Fibroblast of skin of scalp (primary cell): Measurements from ENCODE around the gene MTREX.
A peak's percentile ranks its signal among the peaks of the same experiment; 100 is the strongest.

ENCODE experiments used
- DNase-seq: peaks from one replicate; pipeline ENCODE4 v3.0.0-alpha.2; 2013

MTREX gene

GRCh38 chr5:55324815-55325418, 17.1 kb downstream of the MTREX start:
- peak; percentile 65 for DNase-seq

DNA sequence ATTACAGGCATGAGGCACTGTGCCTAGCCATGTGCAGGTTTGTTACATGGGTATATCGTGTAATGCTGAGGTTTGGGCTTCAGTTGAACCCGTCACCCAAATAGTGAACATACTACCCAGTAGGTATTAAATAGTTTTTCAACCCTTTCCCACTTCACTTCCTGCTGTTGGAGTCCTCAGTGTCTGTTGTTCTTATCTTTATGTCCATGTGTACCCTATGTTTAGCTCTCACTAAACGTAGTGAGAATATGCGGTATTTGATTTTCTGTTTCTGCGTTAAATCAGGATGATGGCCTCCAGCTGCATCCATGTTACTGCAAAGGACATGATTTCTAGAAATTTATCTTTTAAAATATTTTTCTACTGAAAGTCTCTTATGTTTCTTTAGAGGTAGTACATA, 17.8 kb downstream of the MTREX start:
- DNase-seq: no peak

GRCh38 chr5:55327281-55327680, 19.5 kb downstream of the MTREX start:
- no peak for DNase-seq

DNA sequence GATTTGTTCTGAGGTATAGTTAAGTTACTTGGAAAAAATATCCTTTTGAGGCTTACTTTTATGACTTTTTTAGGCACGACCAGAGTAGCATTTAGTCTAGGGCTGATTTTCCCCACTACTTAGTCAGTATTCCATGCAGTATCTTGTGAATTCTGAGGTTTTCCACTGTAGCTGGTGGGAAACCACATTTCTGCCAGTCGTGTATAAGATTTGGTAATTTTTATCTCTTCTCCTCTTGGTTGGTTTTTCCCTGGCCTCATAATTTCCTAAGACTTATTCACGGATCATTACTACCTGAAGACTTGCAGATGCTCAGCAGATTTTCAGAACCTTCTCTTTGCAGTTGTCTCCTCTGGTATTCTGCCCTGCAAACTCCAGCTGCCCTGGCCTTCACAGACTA, 23.5 kb downstream of the MTREX start:
- DNase-seq: no peak

DNA sequence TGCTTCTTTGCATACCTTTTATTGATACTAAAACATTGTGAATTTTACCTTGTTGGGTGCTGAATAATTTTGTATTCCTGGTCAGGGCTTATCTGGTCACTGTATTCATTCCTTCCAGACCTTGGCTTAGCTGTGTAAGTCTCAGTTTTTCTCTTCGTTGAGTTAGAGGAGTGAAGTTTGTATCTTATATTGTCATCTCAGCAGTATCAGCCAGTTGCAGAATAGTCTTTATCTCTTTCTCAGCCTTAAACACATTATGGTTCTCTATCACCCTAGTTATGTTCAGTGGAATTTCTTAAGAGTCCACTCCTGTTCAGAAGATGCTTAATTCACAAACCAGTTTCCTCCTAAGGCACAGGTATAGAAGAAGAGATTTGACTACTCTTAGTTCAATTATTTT, 25.2 kb downstream of the MTREX start:
- DNase-seq: no peak

- no peak for DNase-seq
Measured at GRCh38 chr5:55333811-55334210, 26.0 kb downstream of the MTREX start.

DNA sequence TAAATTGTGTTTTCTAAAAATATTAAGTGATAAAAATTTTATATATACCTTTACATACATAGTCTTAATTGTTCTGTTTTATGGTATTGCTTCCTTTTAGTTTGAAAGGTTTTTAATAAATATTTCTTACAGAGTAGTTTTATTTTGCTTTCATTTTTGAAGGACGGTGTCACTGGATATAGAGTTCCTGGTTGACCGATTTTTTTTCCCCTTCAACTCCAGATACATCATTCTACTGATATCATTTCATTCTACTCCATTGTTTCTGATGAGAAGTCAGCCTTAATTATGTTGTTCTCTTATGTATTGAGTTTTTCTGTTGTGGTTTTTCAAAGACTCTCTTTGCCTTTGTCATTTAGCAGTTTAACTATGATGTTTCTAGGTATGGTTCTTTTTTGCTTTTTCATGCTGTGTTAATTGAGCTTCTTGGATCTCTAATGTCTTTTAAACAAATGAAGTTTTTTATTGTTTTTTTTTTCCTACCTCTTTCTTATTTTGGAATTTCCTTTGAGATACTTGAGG, 30.4 kb downstream of the MTREX start:
- DNase-seq: no peak

DNA sequence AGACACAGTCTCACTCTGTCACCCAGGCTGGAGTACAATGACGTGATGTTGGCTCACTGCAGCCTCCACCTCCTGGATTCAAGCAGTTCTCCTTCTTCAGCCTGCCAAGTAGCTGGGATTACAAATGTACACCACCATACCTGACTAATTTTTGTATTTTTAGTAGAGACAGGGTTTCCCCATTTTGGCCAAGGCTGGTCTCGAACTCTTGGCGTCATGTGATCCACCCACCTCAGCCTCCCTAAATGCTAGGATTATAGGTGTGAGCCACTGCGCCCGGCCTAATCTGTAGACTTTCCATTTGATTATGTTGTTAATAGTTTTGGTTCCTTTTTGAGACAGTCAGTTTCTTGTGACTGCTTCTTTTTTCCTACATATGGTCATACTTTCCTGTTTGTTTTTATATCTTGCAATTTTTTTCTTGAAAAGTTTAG, 31.0 kb downstream of the MTREX start:
- no peak for DNase-seq

DNA sequence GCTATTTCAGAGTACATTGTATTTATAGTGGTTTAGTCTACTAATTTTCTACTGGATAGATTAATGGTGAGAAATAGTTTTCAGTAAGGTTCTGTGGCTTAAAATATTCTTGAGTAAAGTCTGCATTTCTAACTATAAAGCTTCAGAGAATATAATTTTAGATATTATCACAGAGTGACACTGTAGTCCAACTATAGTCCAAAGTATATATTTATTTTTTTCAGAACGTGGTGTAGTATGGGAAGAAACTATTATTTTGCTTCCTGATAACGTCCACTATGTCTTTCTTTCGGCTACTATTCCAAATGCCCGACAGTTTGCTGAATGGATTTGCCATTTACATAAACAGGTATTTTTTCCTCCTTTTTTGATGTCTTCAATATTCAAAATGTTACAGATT, 35.3 kb downstream of the MTREX start:
- DNase-seq: no peak

GRCh38 chr5:55343609-55344008, 35.8 kb downstream of the MTREX start:
- DNase-seq: no peak

- DNase-seq: peak; percentile 67
Measured at GRCh38 chr5:55344392-55344992, 36.7 kb downstream of the MTREX start.

GRCh38 chr5:55345327-55345726, 37.5 kb downstream of the MTREX start:
- DNase-seq: no peak

DNA sequence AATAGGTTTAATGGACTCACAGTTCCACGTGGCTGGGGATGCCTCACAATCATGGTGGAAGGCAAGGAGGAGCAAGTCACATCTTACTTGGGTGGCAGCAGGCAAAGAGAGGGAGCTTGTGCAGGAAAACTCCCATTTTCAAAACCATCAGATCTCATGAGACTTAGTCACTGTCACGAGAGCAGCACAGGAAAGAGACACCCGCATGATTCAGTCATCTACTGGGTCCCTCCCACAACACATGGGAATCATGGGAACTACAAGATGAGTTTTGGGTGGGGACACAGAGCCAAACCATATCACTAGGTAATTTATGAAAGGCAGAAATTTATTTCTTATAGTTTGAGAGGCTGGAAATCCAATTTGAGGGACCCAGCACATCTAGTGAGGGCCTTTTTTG, 40.0 kb downstream of the MTREX start:
- DNase-seq: no peak

- no peak for DNase-seq
Measured at GRCh38 chr5:55350754-55351153, 43.0 kb downstream of the MTREX start.

- DNase-seq: no peak
Measured at GRCh38 chr5:55356896-55357295, 49.1 kb downstream of the MTREX start.

GRCh38 chr5:55360190-55360589, 52.4 kb downstream of the MTREX start:
- peak; percentile 12 for DNase-seq

DNA sequence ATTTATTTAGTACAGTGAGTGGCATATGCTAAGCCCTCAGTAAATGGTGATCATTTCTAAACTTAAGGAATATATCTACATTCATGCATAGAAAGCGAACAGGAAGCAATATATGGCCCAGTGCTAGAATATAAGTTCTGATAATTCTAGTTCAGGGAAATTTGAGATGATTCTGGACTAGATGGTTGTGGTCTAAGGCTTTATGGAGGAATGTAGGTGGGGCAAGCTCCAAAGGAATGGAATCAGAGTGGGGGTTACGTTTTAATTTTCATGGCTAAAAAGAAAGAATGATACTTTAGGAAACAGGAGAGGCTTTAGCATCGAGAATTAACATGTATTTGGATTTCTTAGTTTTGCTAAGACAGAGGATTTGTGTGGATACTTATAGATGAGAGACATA, 56.1 kb downstream of the MTREX start:
- peak; percentile 54 for DNase-seq

DNA sequence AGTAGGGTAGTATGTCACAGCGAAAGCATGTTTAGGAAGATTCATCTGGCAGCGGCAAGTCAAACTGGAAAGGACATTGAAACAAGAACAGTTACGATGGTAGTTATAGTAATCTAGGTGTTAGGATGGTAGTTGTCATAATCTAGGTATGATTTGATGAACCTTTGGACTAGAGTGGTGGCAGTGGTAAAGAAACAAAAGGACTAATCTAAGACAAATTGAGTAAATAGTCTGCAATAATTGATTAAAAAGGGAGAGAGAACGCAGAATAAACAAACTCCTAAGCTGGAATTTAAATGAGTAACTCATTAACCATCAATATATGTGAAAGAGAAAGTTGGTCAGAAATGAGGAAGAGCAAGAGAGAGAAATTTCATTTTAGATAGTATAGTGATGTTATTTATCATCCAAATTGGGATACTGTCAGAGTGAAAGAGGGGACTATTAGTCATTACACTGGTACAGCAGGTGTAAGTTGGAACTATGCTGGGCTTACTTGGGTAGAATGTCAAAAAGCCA, 56.8 kb downstream of the MTREX start:
- no peak for DNase-seq

GRCh38 chr5:55370291-55370925, 62.6 kb downstream of the MTREX start:
- DNase-seq: no peak

DNA sequence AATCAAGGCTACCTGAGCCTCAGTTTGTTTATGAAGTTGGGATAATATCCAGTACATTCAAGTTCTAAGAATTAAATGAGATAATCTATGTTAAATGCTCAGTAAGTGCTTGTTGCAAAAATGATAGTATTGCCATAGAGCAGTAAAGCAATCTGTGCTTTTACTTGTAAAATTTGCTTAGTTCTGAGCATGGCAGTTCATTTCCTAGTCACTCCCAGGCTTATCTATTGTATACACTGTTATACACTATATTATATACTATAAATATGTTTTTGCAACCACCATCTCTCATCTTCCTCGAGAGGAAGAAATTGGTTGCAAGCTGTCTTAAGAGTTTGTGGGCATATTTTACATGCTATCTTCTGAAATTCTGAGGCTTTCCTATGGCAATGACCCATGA, 63.4 kb downstream of the MTREX start:
- no peak for DNase-seq

DNA sequence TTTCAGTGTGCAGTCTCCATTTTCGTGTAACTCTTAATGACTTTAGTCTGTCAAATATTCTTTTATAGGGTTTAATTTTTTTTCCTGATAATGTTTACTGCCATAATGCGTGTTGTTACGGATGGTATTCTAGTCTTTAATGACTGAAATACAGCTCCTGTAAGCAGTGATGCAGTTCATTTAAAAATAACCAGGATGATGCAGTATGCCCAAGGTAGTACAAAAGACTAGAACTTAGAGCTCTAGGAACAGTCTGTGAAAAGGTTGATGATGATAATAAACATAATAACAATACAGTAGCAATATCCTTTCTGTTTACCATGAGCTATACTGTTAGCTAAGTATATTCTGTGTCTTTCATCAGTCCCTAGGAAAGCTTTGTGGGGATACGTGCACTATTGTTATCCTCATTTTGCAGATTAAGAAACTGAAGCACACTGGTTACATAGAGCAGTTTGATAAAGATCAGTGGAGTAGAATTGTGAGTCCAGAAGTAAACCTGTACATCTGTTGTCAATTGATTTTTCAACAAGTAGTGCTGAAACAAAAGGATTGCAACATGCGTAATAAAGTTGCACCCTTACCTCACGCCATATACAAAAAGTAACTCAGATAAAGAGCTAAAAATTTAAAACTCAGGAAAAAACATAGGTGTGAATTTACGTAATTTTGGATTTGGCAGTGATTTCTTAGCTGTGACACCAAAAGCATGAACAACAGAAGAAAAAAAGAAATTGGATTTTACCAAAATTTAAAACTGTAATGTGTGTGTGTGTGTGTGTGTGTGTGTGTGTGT, 64.5 kb downstream of the MTREX start:
- no peak for DNase-seq

DNA sequence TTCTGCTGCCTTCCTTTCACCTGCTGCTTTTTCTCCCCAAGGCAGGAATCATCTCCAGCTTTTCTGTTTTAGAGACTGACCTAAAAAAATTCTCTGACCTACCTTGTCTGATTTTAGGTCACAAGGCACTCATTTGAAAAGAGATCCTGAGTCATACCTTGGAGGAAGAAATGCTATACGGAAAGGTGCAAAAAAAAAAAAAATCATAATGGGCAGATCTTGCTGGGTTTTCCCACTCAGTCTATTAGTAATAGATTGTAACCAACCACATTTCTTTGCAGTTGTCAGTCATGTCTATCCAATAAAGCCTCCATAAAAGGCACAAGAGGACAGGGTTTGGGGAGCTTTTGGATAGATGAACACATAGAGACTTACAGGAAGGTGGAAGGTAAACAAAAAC, 70.0 kb downstream of the MTREX start:
- no peak for DNase-seq

DNA sequence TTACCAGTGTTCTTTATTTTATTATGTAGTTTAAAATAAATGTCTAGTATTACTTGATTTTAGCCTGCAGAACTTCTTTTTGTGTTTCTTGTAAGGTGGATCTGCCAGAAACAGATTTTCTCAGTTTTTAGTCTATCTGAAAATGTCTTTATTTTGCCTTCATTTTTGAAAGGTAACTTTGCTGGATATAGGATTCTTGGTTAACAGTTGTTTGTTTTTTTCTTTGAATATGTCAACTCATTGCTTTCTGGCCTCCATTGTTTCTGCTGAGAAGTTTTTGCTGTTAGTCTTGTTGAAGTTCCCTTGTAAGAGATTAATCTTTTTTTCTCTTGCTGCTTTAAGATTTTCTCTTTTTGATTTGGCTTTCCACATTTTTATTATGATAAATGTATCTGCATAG, 75.5 kb downstream of the MTREX start:
- DNase-seq: no peak
